Measurements from ENCODE around the gene RPTOR. TPM values are rescaled to one million over a fixed set of nuclear protein-coding genes. Genes with fewer than 3 reads are reported as not detected.

The RPTOR gene
- total and polyA plus RNA-seq, 4 experiments from 2014 or later = 2.4 to 51.8 (median 29.6) TPM

GRCh38 chr17:80591788-80592187, 47.1 kb downstream of the RPTOR start:
- Histone ChIP-seq H3K27ac (ENCODE audit: low read depth, low read length) (no peak overlapping the region), H3K9me3 (ENCODE audit: control insufficient read depth in 1 of 2, low read length in 2 of 2) (no peaks in the 10 kb centered on the region), H3K27me3 (ENCODE audit: insufficient read depth, low read length) (no peaks in the 10 kb centered on the region), H3K36me3 (ENCODE audit: insufficient read depth, low read length) (no peaks in the 10 kb centered on the region), H3K4me3 (ENCODE audit: low read length in 2 of 2) (no peak overlapping the region), H3K4me1 (ENCODE audit: insufficient read depth, low read length) (peaks cover 16% of the 10 kb centered on the region)
- ChIA-PET POLR2A (ENCODE audit: partially characterized antibody) (no interaction called here), CTCF (ENCODE audit: partially characterized antibody) (no interaction called here)
- Mint-ChIP-seq H3K9me3 (no peaks in the 10 kb centered on the region), H3K4me3 (peak overlapping the region in 1 of 8 donors; percentile 36), H3K4me1 (peaks cover 32 to 50% (median 39%) of the 10 kb centered on the region in 4 donors), H3K27ac (peak overlapping the region in 5 of 7 donors; percentile 24 to 75 (median 32)), H3K36me3 (no peaks in the 10 kb centered on the region), H3K27me3 (no peaks in the 10 kb centered on the region)
- intact Hi-C loops (cut with micrococcal nuclease) = no loop called here
- DNase-seq = no peak

GRCh38 chr17:80592243-80592642, 47.6 kb downstream of the RPTOR start:
- no peaks in the 10 kb centered on the region for H3K9me3 ChIP-seq (ENCODE audit: control insufficient read depth in 1 of 2, low read length in 2 of 2)
- no peak overlapping the region for H3K4me3 Mint-ChIP-seq
- H3K9me3 Mint-ChIP-seq = no peaks in the 10 kb centered on the region
- H3K27ac Mint-ChIP-seq = peak overlapping the region in 3 of 7 donors; percentile 24 to 75 (median 60)
- peaks cover 34 to 50% (median 40%) of the 10 kb centered on the region in 4 donors for H3K4me1 Mint-ChIP-seq
- no peak for DNase-seq
- ChIA-PET POLR2A (ENCODE audit: partially characterized antibody) (no interaction called here), CTCF (ENCODE audit: partially characterized antibody) (no interaction called here)
- no peaks in the 10 kb centered on the region for H3K36me3 ChIP-seq (ENCODE audit: insufficient read depth, low read length)
- H3K27me3 ChIP-seq (ENCODE audit: insufficient read depth, low read length) = no peaks in the 10 kb centered on the region
- no peaks in the 10 kb centered on the region for H3K27me3 Mint-ChIP-seq
- no peak overlapping the region for H3K4me3 ChIP-seq (ENCODE audit: low read length in 2 of 2)
- H3K36me3 Mint-ChIP-seq = no peaks in the 10 kb centered on the region
- H3K27ac ChIP-seq (ENCODE audit: low read depth, low read length) = no peak overlapping the region
- H3K4me1 ChIP-seq (ENCODE audit: insufficient read depth, low read length) = peaks cover 16% of the 10 kb centered on the region
- intact Hi-C loops (cut with micrococcal nuclease) = no loop called here

GRCh38 chr17:80593181-80593580, 48.5 kb downstream of the RPTOR start:
- DNase-seq = no peak
- H3K27ac ChIP-seq (ENCODE audit: low read depth, low read length) = no peak overlapping the region
- H3K36me3 ChIP-seq (ENCODE audit: insufficient read depth, low read length) = no peaks in the 10 kb centered on the region
- Mint-ChIP-seq H3K36me3 (no peaks in the 10 kb centered on the region), H3K4me3 (no peak overlapping the region), H3K27me3 (no peaks in the 10 kb centered on the region), H3K4me1 (peaks cover 33 to 49% (median 44%) of the 10 kb centered on the region in 4 donors), H3K9me3 (no peaks in the 10 kb centered on the region), H3K27ac (peak overlapping the region in 1 of 7 donors; percentile 27)
- intact Hi-C loops (cut with micrococcal nuclease) = no loop called here
- CTCF ChIA-PET (ENCODE audit: partially characterized antibody) = interaction anchor here (1.1 kb wide), 1 partner anchor 306 kb away, joined by 3 read pairs; no protein-coding TSS in a partner anchor
- POLR2A ChIA-PET (ENCODE audit: partially characterized antibody) = no interaction called here
- H3K27me3 ChIP-seq (ENCODE audit: insufficient read depth, low read length) = no peaks in the 10 kb centered on the region
- H3K4me1 ChIP-seq (ENCODE audit: insufficient read depth, low read length) = peaks cover 16% of the 10 kb centered on the region
- H3K4me3 ChIP-seq (ENCODE audit: low read length in 2 of 2) = no peak overlapping the region
- no peaks in the 10 kb centered on the region for H3K9me3 ChIP-seq (ENCODE audit: control insufficient read depth in 1 of 2, low read length in 2 of 2)

- peak overlapping the region in 3 of 8 donors; percentile 30 to 46 (median 42) for H3K4me3 Mint-ChIP-seq
- CTCF ChIA-PET (ENCODE audit: partially characterized antibody) = interaction anchor here (0.8 to 1.0 kb wide), 2 partner anchors 24 to 305 kb away, joined by 3 read pairs; no protein-coding TSS in a partner anchor
Measured at GRCh38 chr17:80594431-80595269, 50.0 kb downstream of the RPTOR start.

GRCh38 chr17:80596760-80597608, 52.3 kb downstream of the RPTOR start:
- no peaks in the 10 kb centered on the region for H3K9me3 ChIP-seq (ENCODE audit: control insufficient read depth in 1 of 2, low read length in 2 of 2)
- Mint-ChIP-seq H3K27me3 (no peaks in the 10 kb centered on the region), H3K27ac (peak overlapping the region in 3 of 7 donors; percentile 24 to 65 (median 31)), H3K9me3 (no peaks in the 10 kb centered on the region), H3K4me3 (peak overlapping the region in 2 of 8 donors; percentile 5 to 31), H3K4me1 (peaks cover 28 to 57% (median 51%) of the 10 kb centered on the region in 4 donors), H3K36me3 (peaks cover 3 to 4% of the 10 kb centered on the region in 2 donors)
- no peaks in the 10 kb centered on the region for H3K36me3 ChIP-seq (ENCODE audit: insufficient read depth, low read length)
- H3K27me3 ChIP-seq (ENCODE audit: insufficient read depth, low read length) = no peaks in the 10 kb centered on the region
- peaks cover 23% of the 10 kb centered on the region for H3K4me1 ChIP-seq (ENCODE audit: insufficient read depth, low read length)
- no peak for DNase-seq
- H3K4me3 ChIP-seq (ENCODE audit: low read length in 2 of 2) = no peak overlapping the region
- intact Hi-C loops (cut with micrococcal nuclease) = no loop called here
- ChIA-PET POLR2A (ENCODE audit: partially characterized antibody) (interaction anchor here (1.2 kb wide), 1 partner anchor 9 kb away, joined by 6 read pairs; no protein-coding TSS in a partner anchor), CTCF (ENCODE audit: partially characterized antibody) (no interaction called here)
- H3K27ac ChIP-seq (ENCODE audit: low read depth, low read length) = no peak overlapping the region

More at GRCh38 chr17:80594431-80595269, 50.0 kb downstream of the RPTOR start:
- Mint-ChIP-seq H3K36me3 (no peaks in the 10 kb centered on the region), H3K27me3 (no peaks in the 10 kb centered on the region), H3K27ac (peak overlapping the region in 3 of 7 donors; percentile 65 to 83 (median 67)), H3K4me1 (peaks cover 37 to 62% (median 54%) of the 10 kb centered on the region in 4 donors), H3K9me3 (no peaks in the 10 kb centered on the region)
- Histone ChIP-seq H3K4me3 (ENCODE audit: low read length in 2 of 2) (no peak overlapping the region), H3K4me1 (ENCODE audit: insufficient read depth, low read length) (peaks cover 21% of the 10 kb centered on the region), H3K27me3 (ENCODE audit: insufficient read depth, low read length) (no peaks in the 10 kb centered on the region), H3K9me3 (ENCODE audit: control insufficient read depth in 1 of 2, low read length in 2 of 2) (no peaks in the 10 kb centered on the region), H3K36me3 (ENCODE audit: insufficient read depth, low read length) (no peaks in the 10 kb centered on the region), H3K27ac (ENCODE audit: low read depth, low read length) (no peak overlapping the region)
- no peak for DNase-seq
- intact Hi-C loops (cut with micrococcal nuclease) = no loop called here
- POLR2A ChIA-PET (ENCODE audit: partially characterized antibody) = no interaction called here

GRCh38 chr17:80598813-80599545, 54.3 kb downstream of the RPTOR start:
- DNase-seq = no peak
- Histone ChIP-seq H3K27ac (ENCODE audit: low read depth, low read length) (no peak overlapping the region), H3K27me3 (ENCODE audit: insufficient read depth, low read length) (no peaks in the 10 kb centered on the region), H3K4me3 (ENCODE audit: low read length in 2 of 2) (no peak overlapping the region), H3K36me3 (ENCODE audit: insufficient read depth, low read length) (no peaks in the 10 kb centered on the region), H3K9me3 (ENCODE audit: control insufficient read depth in 1 of 2, low read length in 2 of 2) (no peaks in the 10 kb centered on the region), H3K4me1 (ENCODE audit: insufficient read depth, low read length) (peaks cover 39% of the 10 kb centered on the region)
- ChIA-PET POLR2A (ENCODE audit: partially characterized antibody) (no interaction called here), CTCF (ENCODE audit: partially characterized antibody) (no interaction called here)
- H3K27ac Mint-ChIP-seq = peak overlapping the region in 1 of 7 donors; percentile 43
- H3K9me3 Mint-ChIP-seq = no peaks in the 10 kb centered on the region
- H3K36me3 Mint-ChIP-seq = peaks cover 5 to 7% of the 10 kb centered on the region in 2 donors
- H3K27me3 Mint-ChIP-seq = no peaks in the 10 kb centered on the region
- intact Hi-C loops (cut with micrococcal nuclease) = no loop called here
- peaks cover 38 to 68% (median 58%) of the 10 kb centered on the region in 4 donors for H3K4me1 Mint-ChIP-seq
- H3K4me3 Mint-ChIP-seq = peak overlapping the region in 1 of 8 donors; percentile 44

Measured in CD4-positive, alpha-beta memory T cell (primary cell).